ENCODE data around the gene TMEM203.
A peak's percentile ranks its signal among the peaks of the same experiment; 100 is the strongest.

Gene TMEM203

DNA sequence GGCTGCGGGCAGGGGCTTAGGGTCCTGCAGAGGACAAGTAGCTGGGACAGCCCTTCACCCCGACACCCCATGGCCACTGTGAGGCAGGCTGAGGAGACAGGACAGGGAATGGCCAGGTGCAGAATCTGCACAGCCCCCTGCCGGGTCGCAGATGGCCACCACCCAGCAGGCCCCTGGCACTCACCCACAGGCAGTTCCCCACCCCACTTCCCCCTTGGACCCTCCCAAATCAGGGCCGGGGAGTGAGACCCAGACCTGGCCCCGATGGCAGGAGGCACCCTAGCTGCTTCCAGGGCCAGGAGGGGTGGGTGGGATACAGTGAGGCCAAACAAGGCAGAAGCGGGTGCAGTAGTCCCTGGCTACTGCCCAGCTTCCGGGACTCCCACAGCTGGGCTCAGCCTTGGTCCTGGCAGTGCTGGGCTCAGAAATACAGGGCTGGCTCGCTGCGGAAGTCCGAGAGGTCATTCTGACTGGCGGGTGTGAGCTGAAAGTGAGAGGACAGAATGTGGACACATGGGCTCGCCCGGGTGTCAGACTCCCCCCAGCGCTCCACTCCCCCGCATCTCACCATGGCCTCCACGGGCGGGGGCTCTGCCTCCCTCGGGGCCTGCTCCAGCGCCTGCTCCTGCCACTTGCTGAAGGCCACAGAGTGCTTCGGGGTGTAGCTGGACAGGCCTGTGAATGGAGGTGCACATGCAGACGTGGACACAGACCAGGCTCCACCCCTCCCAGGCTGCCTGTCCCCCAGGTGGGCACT lies 13.6 kb downstream of the TMEM203 start:
- H3K4me3 ChIP-seq (ENCODE audit: low read depth, low read length), result no peak overlapping the region
- TF ChIP-seq, protein P1, sequence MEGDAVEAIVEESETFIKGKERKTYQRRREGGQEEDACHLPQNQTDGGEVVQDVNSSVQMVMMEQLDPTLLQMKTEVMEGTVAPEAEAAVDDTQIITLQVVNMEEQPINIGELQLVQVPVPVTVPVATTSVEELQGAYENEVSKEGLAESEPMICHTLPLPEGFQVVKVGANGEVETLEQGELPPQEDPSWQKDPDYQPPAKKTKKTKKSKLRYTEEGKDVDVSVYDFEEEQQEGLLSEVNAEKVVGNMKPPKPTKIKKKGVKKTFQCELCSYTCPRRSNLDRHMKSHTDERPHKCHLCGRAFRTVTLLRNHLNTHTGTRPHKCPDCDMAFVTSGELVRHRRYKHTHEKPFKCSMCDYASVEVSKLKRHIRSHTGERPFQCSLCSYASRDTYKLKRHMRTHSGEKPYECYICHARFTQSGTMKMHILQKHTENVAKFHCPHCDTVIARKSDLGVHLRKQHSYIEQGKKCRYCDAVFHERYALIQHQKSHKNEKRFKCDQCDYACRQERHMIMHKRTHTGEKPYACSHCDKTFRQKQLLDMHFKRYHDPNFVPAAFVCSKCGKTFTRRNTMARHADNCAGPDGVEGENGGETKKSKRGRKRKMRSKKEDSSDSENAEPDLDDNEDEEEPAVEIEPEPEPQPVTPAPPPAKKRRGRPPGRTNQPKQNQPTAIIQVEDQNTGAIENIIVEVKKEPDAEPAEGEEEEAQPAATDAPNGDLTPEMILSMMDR (IDR thresholded peaks at IDR 0.05; ENCODE audit: borderline replicate concordance, insufficient read depth, low read depth, low read length), result no peak

DNA sequence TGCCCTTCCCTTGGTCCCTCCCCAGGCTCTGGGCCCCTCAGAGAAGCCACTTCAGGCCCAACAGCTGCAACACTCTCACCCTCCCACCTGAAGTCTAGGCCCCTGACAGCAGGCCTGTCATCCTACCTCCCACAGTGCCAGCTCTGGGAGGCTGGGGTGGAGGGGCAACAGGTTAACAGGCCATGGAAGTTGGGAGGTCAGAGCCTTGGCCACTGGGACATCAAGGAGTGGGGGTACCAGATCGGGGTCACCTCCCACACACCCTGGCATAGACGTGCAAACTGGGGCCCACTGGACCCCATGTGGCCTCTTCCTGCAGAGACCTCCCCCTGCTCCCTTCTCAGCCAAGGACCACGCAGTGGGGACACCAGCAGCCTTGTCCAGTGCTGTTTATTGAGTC lies 14.2 kb downstream of the TMEM203 start:
- H3K4me3 ChIP-seq (ENCODE audit: low read depth, low read length), result no peak overlapping the region
- TF ChIP-seq, protein P1 (IDR thresholded peaks at IDR 0.05; ENCODE audit: borderline replicate concordance, insufficient read depth, low read depth, low read length), result no peak

DNA sequence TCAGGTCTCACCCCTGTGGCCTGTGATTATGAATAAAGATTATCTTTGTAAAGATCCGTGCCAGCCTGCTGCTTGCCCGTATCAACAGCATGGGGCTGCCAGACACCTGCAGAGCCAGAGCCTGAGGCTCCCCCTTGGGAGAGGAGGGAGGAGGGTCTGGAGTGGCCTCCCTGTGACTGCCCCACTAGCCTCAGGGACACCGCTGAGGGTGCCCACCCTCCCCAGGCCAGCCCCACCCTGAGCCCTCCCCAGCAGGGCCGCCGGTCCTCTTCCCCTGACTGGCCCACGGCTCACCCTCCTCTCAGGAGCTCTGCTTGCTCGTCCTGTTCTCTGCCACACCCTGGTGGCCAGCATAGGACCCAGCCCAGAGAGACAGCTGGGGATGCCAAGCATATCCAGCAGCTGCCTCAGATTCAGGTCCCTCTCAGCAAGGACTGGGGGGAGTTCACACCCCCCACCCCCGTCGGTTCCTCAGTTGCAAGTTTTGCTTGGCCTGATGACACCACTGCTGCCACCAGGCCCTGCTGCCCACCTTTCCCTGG lies 15.1 kb downstream of the TMEM203 start:
- H3K4me3 ChIP-seq (ENCODE audit: low read depth, low read length), result no peak overlapping the region
- TF ChIP-seq, protein P1 (IDR thresholded peaks at IDR 0.05; ENCODE audit: borderline replicate concordance, insufficient read depth, low read depth, low read length), result no peak

DNA sequence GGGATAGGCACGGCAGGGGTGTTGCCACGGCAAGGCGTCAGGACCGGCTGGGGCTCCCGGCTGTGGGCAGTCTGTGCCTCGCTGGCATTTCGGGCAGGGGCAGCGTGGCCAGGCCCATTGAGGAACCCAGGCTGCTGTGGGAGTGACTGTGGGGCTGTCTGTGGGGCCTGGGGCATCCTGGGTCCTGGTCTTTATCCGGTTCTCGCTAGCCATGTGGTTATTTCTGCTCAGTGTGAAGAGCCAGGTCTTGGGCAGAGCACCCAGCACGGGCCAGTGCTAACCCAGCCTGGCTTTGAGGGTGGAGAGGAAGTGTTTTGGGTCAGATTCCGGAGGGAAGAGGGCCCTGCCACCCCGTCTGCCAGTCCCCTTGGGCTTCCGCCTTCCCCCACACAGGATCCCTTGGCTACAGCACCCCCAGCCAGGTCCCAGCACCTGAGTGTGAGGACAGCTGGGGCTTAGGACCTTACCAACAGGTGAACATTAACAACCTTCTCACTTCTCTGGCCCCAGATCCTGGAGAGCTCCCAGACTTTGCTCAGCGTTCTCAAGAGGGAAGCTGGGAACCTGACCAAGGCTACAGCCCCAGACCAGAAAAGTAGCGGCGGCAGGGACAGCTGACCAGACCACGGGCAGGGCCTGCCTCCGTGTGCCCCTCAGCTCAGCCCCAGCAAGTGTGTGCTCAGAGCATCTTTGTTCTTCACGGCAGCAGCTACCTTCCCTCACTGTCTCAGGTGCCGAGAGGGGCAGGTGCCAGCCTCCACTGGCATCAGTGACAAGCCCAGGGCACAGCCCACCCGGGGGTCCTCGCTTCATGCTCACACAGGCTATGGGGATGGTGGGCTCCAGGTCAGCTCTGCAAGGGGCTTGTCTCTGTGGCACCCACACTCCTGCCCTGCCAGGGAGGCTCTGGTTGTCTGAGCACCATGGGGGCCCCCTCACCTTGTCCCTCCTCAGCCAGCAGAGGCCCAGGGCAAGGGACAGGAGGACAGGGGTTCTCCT lies 15.9 kb downstream of the TMEM203 start:
- TF ChIP-seq, protein P1 (IDR thresholded peaks at IDR 0.05; ENCODE audit: borderline replicate concordance, insufficient read depth, low read depth, low read length), result no peak
- H3K4me3 ChIP-seq (ENCODE audit: low read depth, low read length), result peak overlapping the region; percentile 84

DNA sequence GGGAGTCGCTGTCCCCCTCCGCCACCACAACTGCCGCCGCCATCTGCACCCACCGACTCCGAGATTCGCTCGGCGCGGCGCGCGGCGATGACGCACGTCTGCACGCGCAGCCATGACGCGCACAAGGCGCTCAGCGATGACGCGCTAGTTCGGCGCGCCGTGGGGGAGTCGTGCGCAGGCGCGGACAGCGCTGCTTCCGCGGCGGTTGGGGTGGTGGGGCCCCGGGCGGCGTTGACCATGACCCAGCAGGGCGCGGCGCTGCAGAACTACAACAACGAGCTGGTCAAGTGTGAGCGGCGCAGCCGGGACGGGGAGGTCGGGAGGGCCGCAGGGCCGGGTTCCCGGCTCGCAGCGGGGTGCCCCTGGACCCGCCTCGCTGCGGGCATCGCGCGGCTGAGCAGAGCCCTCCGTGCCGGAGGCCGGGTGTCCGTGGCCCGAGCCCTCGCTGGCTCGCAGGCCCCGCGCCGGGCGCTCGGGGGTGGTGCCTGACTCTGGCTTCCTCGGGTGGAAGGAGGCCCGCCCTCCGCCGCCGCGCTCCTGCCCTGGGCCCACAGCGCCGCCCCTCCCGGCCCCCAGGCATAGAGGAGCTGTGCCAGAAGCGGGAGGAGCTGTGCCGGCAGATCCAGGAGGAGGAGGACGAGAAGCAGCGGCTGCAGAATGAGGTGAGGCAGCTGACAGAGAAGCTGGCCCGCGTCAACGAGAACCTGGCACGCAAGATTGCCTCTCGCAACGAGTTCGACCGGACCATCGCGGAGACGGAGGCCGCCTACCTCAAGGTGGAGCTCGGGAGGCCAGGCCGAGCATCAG lies 16.8 kb downstream of the TMEM203 start, which contains the start of the genes ANAPC2 and SSNA1:
TSS of gene ANAPC2 (minus strand) at position 71 of the 807 bp plus-strand sequence. CDS start at position 43, 28 bp downstream.
TSS of gene SSNA1 (plus strand) at position 187 of the 807 bp plus-strand sequence. CDS start at position 238, 51 bp downstream.
- TF ChIP-seq, protein P1 (IDR thresholded peaks at IDR 0.05; ENCODE audit: borderline replicate concordance, insufficient read depth, low read depth, low read length), result peak; percentile 56

DNA sequence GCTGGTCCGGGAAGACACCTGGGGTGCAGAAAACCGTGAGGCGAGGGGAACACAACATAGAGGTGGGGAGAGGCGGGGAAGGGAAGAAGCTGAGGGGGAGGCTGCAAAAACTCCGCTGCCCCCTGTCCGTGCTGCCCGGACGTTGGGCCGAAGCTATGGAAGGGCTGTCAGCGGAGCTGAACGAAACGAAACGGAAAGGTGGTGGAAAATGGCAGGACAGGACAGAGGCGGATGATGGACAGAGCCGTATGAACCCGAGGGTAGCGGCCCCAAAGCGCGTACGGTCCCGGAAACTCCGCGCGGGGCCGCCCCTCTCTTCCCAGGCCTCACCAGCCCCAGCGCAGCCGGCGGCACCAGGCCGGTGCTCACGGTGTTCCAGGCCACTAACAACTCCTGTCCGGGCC lies 17.4 kb downstream of the TMEM203 start:
- TF ChIP-seq, protein P1 (IDR thresholded peaks at IDR 0.05; ENCODE audit: borderline replicate concordance, insufficient read depth, low read depth, low read length), result no peak
- H3K4me3 ChIP-seq (ENCODE audit: low read depth, low read length), result peak overlapping the region; percentile 84

More for the DNA sequence above, 16.8 kb downstream of the TMEM203 start, which contains the start of the genes ANAPC2 and SSNA1:
- peak within 1 kb of the TSS; percentile 84 for H3K4me3 ChIP-seq (ENCODE audit: low read depth, low read length)

Data from GM12875 (cell line).